Astrocyte (in vitro differentiated cells and primary cell): Measurements from ENCODE around the gene PASK. TPM values are rescaled to one million over a fixed set of nuclear protein-coding genes. Genes with fewer than 3 reads are reported as not detected.

ENCODE experiments used
- DNase-seq: peaks from one replicate; pipeline ENCODE4 v3.0.0-alpha.2; 2010; ENCODE audit warnings: low read depth
- FAIRE-seq: peaks from 2 replicates; lab custom pipeline; 2011; peaks lifted over from hg19 to GRCh38; lab: Jason Lieb, UNC
- H2AFZ ChIP-seq: 2 replicates; pipeline ENCODE4 v1.6.0; 2012; ENCODE audit warnings: low read depth, low read length, inconsistent platforms
- H3K27ac ChIP-seq: 2 replicates; pipeline ENCODE4 v1.5.1; 2011; ENCODE audit warnings: low read depth, low read length, inconsistent platforms
- H3K27me3 ChIP-seq: 2 replicates; pipeline ENCODE4 v1.6.0; 2011; ENCODE audit warnings: low read length, inconsistent platforms; ENCODE audit not compliant: insufficient read depth
- H3K36me3 ChIP-seq: 2 replicates; pipeline ENCODE4 v1.5.1; 2011; ENCODE audit warnings: low read length, inconsistent platforms; ENCODE audit not compliant: insufficient read depth
- H3K4me1 ChIP-seq: 2 replicates; pipeline ENCODE4 v1.5.1; 2011; ENCODE audit warnings: low read length, inconsistent platforms; ENCODE audit not compliant: insufficient read depth
- H3K4me2 ChIP-seq: 2 replicates; pipeline ENCODE4 v1.6.0; 2012; ENCODE audit warnings: low read length, inconsistent platforms
- H3K4me3 ChIP-seq: 2 replicates; pipeline ENCODE4 v1.5.1; 2011; ENCODE audit warnings: low read depth, mild to moderate bottlenecking, low read length, inconsistent platforms; ENCODE audit not compliant: insufficient read depth
- H3K79me2 ChIP-seq: 2 replicates; pipeline ENCODE4 v1.6.0; 2012; ENCODE audit warnings: mild to moderate bottlenecking, low read length, inconsistent platforms; ENCODE audit not compliant: insufficient read depth
- H3K9ac ChIP-seq: 2 replicates; pipeline ENCODE4 v1.6.0; 2012; ENCODE audit warnings: mild to moderate bottlenecking, low read length, inconsistent platforms
- H3K9me3 ChIP-seq: 2 replicates; pipeline ENCODE4 v1.5.1; 2012; ENCODE audit warnings: low read depth, mild to moderate bottlenecking, low read length, inconsistent platforms; ENCODE audit not compliant: insufficient read depth
- H4K20me1 ChIP-seq: 2 replicates; pipeline ENCODE4 v1.6.0; 2012; ENCODE audit warnings: low read length, inconsistent platforms; ENCODE audit not compliant: insufficient read depth
- H3K27ac Mint-ChIP-seq: one replicate; pipeline ENCODE4 v1.8.0; 2021; ENCODE audit warnings: mild to moderate bottlenecking, mixed read lengths; ENCODE audit not compliant: unreplicated experiment
- H3K27me3 Mint-ChIP-seq: one replicate; pipeline ENCODE4 v1.8.0; 2021; ENCODE audit warnings: low read depth, mixed read lengths; ENCODE audit not compliant: unreplicated experiment
- H3K36me3 Mint-ChIP-seq: one replicate; pipeline ENCODE4 v1.8.0; 2021; ENCODE audit warnings: low read depth, mixed read lengths; ENCODE audit not compliant: unreplicated experiment
- H3K4me1 Mint-ChIP-seq: one replicate; pipeline ENCODE4 v1.8.0; 2021; ENCODE audit warnings: low read depth, mixed read lengths; ENCODE audit not compliant: unreplicated experiment
- H3K4me3 Mint-ChIP-seq: one replicate; pipeline ENCODE4 v1.8.0; 2021; ENCODE audit warnings: mild to moderate bottlenecking, moderate library complexity, mixed read lengths; ENCODE audit not compliant: unreplicated experiment
- H3K9me3 Mint-ChIP-seq: one replicate; pipeline ENCODE4 v1.8.0; 2021; ENCODE audit warnings: mild to moderate bottlenecking, mixed read lengths; ENCODE audit not compliant: unreplicated experiment
- EZH2 ChIP-seq: IDR thresholded peaks from 2 replicates; pipeline ENCODE4 v1.6.1; 2012; ENCODE audit warnings: mild to moderate bottlenecking, low read length, inconsistent platforms; ENCODE audit not compliant: insufficient read depth
- total RNA-seq: library from RNA; stranded (reverse); gene quantifications from 2 replicates; pipeline ENCODE4 v1.2.1, GENCODE V29; 2021
- TF ChIP-seq, protein P1 (sequence below): IDR thresholded peaks from 2 replicates; pipeline ENCODE4 v1.5.1; 2011; ENCODE audit warnings: low read depth, mild to moderate bottlenecking, inconsistent platforms, low read length, moderate library complexity; ENCODE audit not compliant: insufficient read depth

Gene PASK
- total RNA-seq, 1 donor from 2014 or later: 8.0 TPM

DNA sequence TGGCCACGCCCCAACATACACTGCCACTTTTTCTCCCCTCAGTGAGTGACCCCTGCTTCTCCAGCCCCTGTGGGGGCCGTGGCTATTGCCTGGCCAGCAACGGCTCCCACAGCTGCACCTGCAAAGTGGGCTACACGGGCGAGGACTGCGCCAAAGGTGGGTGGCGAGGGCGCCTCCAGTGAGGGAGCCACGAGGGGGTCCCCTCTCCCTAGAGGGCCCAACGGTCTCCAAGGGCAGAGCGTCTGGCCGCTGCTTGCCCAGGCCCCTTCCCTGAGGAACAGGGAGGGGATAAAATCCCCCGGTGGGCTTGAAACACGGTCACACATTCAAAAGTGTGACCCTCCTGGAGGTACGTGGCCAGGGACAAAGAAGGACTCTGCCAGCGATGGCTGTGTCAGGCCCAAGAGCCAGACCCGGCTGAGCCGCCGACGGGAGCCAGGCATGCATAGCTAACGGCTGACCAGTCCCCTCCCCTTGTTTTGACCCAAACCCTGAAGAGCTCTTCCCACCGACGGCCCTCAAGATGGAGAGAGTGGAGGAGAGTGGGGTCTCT is 84.4 kb downstream of the PASK start:
- TF ChIP-seq, protein P1, sequence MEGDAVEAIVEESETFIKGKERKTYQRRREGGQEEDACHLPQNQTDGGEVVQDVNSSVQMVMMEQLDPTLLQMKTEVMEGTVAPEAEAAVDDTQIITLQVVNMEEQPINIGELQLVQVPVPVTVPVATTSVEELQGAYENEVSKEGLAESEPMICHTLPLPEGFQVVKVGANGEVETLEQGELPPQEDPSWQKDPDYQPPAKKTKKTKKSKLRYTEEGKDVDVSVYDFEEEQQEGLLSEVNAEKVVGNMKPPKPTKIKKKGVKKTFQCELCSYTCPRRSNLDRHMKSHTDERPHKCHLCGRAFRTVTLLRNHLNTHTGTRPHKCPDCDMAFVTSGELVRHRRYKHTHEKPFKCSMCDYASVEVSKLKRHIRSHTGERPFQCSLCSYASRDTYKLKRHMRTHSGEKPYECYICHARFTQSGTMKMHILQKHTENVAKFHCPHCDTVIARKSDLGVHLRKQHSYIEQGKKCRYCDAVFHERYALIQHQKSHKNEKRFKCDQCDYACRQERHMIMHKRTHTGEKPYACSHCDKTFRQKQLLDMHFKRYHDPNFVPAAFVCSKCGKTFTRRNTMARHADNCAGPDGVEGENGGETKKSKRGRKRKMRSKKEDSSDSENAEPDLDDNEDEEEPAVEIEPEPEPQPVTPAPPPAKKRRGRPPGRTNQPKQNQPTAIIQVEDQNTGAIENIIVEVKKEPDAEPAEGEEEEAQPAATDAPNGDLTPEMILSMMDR: no peak
- no peak for TF ChIP-seq EZH2

DNA sequence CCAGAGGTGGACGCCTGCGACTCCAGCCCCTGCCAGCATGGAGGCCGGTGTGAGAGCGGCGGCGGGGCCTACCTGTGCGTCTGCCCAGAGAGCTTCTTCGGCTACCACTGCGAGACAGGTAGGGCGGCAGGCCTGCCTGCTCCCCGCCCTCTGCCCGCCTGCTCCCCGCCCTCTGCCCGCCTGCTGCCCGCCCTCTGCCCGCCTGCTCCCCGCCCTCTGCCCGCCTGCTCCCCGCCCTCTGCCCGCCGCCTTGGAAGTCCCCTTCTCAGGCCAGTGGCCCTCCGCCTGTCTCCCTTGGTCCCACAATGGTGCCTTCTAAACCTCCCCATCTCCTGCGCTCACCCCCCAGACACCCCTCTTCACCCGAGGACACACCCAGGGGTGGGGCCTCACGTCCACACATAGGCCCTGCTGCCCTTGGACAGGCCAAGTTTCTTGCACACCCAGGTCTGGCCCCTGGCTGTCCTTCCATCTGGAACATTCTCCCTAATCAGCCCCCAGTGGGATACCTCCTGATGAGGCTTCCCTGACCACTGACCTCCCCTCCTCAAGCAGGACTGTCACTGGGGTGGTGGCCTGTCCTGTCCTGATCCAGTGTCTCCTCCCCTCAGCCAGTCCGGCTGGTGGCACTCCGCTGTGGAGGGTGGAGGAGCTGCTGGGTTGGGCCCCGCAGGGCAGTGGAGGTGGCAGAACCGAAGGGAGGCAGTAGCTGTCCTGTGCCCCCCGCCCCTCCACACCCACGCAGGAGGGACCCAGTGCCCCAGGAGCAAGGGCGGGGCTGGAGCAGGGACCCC is 85.1 kb downstream of the PASK start:
- Histone ChIP-seq H3K4me3 (no peak overlapping the region), H3K79me2 (no peaks in the 10 kb centered on the region), H3K27ac (no peak overlapping the region), H3K9ac (no peak overlapping the region), H3K9me3 (no peaks in the 10 kb centered on the region), H2AFZ (no peak overlapping the region), H3K4me1 (no peaks in the 10 kb centered on the region), H3K36me3 (no peaks in the 10 kb centered on the region), H3K27me3 (peaks cover 4% of the 10 kb centered on the region), H3K4me2 (no peak overlapping the region), H4K20me1 (no peaks in the 10 kb centered on the region)
- H3K9me3 Mint-ChIP-seq: no peaks in the 10 kb centered on the region
- FAIRE-seq: no peak
- H3K36me3 Mint-ChIP-seq: no peaks in the 10 kb centered on the region
- H3K4me3 Mint-ChIP-seq: no peak overlapping the region
- H3K4me1 Mint-ChIP-seq: no peaks in the 10 kb centered on the region
- peaks cover 41% of the 10 kb centered on the region for H3K27me3 Mint-ChIP-seq
- DNase-seq: no peak
- no peak overlapping the region for H3K27ac Mint-ChIP-seq
- no peak for TF ChIP-seq EZH2
- TF ChIP-seq, protein P1: no peak

More for the DNA sequence above, 84.4 kb downstream of the PASK start:
- Histone ChIP-seq H3K9ac (no peak overlapping the region), H3K4me3 (no peak overlapping the region), H3K4me2 (no peak overlapping the region), H3K79me2 (no peaks in the 10 kb centered on the region), H3K4me1 (no peaks in the 10 kb centered on the region), H3K36me3 (no peaks in the 10 kb centered on the region), H4K20me1 (no peaks in the 10 kb centered on the region), H2AFZ (no peak overlapping the region), H3K27ac (no peak overlapping the region), H3K9me3 (no peaks in the 10 kb centered on the region), H3K27me3 (peaks cover 4% of the 10 kb centered on the region)
- no peaks in the 10 kb centered on the region for H3K36me3 Mint-ChIP-seq
- no peak overlapping the region for H3K27ac Mint-ChIP-seq
- DNase-seq: no peak
- no peaks in the 10 kb centered on the region for H3K4me1 Mint-ChIP-seq
- H3K27me3 Mint-ChIP-seq: peaks cover 41% of the 10 kb centered on the region
- no peaks in the 10 kb centered on the region for H3K9me3 Mint-ChIP-seq
- no peak for FAIRE-seq
- no peak overlapping the region for H3K4me3 Mint-ChIP-seq

DNA sequence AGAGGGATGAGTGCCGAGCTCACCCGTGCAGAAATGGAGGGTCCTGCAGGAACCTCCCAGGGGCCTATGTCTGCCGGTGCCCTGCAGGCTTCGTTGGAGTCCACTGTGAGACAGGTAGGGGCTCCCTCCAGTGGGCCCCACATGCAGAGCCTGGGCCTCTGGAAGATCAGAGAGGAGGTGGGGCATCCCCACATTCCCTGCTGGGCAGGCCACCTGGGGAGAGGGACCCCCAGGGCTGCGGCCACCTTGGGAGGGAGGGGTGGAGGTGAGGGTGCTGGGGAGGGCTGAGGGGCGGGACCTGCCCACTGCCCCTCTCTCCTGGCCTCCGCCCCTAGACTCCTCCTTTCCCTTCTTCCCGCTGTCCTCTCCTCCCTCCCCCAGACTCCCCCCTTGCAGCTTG is 85.7 kb downstream of the PASK start:
- Histone ChIP-seq H3K4me2 (no peak overlapping the region), H3K9ac (no peak overlapping the region), H3K4me1 (no peaks in the 10 kb centered on the region), H3K9me3 (no peaks in the 10 kb centered on the region), H3K4me3 (no peak overlapping the region), H3K27me3 (peaks cover 4% of the 10 kb centered on the region), H4K20me1 (no peaks in the 10 kb centered on the region), H2AFZ (no peak overlapping the region), H3K27ac (no peak overlapping the region), H3K36me3 (no peaks in the 10 kb centered on the region), H3K79me2 (no peaks in the 10 kb centered on the region)
- no peak overlapping the region for H3K27ac Mint-ChIP-seq
- H3K36me3 Mint-ChIP-seq: no peaks in the 10 kb centered on the region
- FAIRE-seq: no peak
- H3K4me3 Mint-ChIP-seq: no peak overlapping the region
- no peaks in the 10 kb centered on the region for H3K4me1 Mint-ChIP-seq
- peaks cover 39% of the 10 kb centered on the region for H3K27me3 Mint-ChIP-seq
- DNase-seq: no peak
- TF ChIP-seq, protein P1: no peak
- no peak for TF ChIP-seq EZH2
- H3K9me3 Mint-ChIP-seq: no peaks in the 10 kb centered on the region
